Skin epidermis (tissue), 12 donors: ENCODE measurements around the gene WBP1.
"Not testable (repeated sequence)": the region's sequence is repeated elsewhere in the genome, so short reads cannot be mapped to it uniquely, and the experiment has no call there.

Experiments used
- H3K27ac ChIP-seq, 21 experiments: fragments of 200-600 bp; sonication (generic) in 11 of 21; one replicate each; pipeline ENCODE4 v1.5.0; 2020; ENCODE audit warnings: mild to moderate bottlenecking in 3 of 21, inconsistent platforms in 2 of 21, moderate library complexity in 2 of 21
- H3K4me3 ChIP-seq, 7 experiments: fragments of 200-600 bp; sonication (generic) in 2 of 7; one replicate each; pipeline ENCODE4 v1.5.0; 2020; ENCODE audit warnings: inconsistent platforms in 2 of 7, mild to moderate bottlenecking in 2 of 7, moderate library complexity in 1 of 7

WBP1 gene

GRCh38 chr2:74444498-74445318 lies 13.5 kb upstream of the WBP1 start:
- H3K4me3 ChIP-seq = no peak overlapping the region
- H3K27ac ChIP-seq = peak overlapping the region in 1 of 21 experiments; percentile 1

GRCh38 chr2:74447230-74447999 lies 10.8 kb upstream of the WBP1 start:
- Histone ChIP-seq H3K4me3 (no peak overlapping the region), H3K27ac (no peak overlapping the region)

- H3K4me3 ChIP-seq = no peak overlapping the region
These were observed 9.5 kb upstream of the WBP1 start for GRCh38 chr2:74448771-74449170.

GRCh38 chr2:74450570-74451190 lies 7.6 kb upstream of the WBP1 start:
- no peak overlapping the region for H3K27ac ChIP-seq
- H3K4me3 ChIP-seq = no peak overlapping the region

More at GRCh38 chr2:74448771-74449170, 9.5 kb upstream of the WBP1 start:
- H3K27ac ChIP-seq = no peak overlapping the region

DNA sequence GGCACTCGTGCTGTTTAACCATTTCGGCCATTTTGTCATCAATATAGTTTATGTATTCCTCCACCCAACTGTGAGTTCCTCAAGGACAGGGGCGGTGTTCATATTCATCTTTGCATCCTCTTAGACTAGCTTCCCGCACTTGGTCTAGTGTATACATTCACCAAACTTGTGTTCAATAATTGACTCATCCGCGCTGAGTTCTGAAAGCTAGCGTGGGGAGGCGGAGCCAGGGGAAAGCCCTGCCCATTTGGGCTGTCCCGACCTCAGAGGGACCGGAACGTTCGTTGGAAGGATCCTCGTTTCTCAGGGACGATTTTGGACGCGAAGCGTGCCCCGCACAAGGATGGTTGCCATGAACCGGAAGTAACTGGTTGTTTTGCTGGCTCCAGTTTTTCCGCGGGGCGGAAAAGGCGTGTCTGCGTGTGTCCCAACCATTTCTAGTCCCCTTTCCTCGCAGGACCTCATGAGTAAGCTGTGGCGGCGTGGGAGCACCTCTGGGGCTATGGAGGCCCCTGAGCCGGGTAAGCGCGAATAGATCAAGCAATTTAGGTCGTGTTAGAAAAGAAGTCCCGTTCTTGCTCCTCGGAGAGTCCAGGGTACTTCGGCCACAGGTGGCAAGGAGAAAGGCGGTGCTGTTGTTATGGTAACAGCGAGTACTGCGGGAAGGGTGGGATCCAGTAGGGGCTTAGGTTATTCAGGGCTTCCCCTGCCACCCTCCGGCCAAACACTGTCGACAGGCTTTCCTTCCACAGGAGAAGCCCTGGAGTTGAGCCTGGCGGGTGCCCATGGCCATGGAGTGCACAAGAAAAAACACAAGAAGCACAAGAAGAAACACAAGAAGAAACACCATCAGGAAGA lies 3.4 kb upstream of the WBP1 start, which contains the start of gene INO80B:
Gene INO80B (plus strand): TSS at position 434 of the 858 bp plus-strand sequence. CDS start 30 bp downstream, at position 464.
- peak within 1 kb of the TSS; percentile 50 to 74 (median 60) for H3K4me3 ChIP-seq
- H3K27ac ChIP-seq = peak within 1 kb of the TSS; percentile 2 to 98 (median 79)

- H3K27ac ChIP-seq = peak overlapping the region; percentile 24 to 99 (median 94)
- H3K4me3 ChIP-seq = peak overlapping the region; percentile 51 to 76 (median 65)
These were observed 1.1 kb upstream of the WBP1 start for GRCh38 chr2:74457129-74457548.

- H3K27ac ChIP-seq = peak overlapping the region; percentile 24 to 99 (median 94)
- peak overlapping the region; percentile 51 to 76 (median 65) for H3K4me3 ChIP-seq
These were observed 598 bp upstream of the WBP1 start for GRCh38 chr2:74457549-74458131.

GRCh38 chr2:74458938-74459363 lies 713 bp downstream of the WBP1 start:
- peak overlapping the region; percentile 58 to 76 (median 65) for H3K4me3 ChIP-seq
- peak overlapping the region in 19 of 21 experiments; percentile 69 to 99 (median 86) for H3K27ac ChIP-seq

DNA sequence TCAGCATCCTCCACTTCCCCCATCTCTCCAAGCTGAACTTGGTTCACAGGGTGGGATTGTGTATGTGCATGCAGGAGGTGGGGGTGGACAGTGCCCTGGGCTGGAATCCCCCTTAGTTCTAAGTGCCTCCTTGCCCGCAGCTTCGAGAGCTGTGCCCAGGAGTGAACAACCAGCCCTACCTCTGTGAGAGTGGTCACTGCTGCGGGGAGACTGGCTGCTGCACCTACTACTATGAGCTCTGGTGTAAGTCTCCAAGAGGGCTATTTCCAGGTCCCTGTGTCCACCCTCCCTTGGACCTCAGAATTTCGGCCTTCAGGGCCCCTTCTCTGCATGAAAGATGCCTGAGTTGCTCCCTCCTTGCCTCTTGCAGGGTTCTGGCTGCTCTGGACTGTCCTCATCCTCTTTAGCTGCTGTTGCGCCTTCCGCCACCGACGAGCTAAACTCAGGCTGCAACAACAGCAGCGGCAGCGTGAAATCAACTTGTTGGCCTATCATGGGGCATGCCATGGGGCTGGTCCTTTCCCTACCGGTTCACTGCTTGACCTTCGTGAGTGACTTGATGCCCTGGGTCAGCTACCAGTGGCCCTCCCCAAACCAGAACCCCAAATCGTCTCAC lies 1.4 kb downstream of the WBP1 start:
- H3K4me3 ChIP-seq = peak overlapping the region in 4 of 7 experiments; percentile 58 to 76 (median 69)
- H3K27ac ChIP-seq = peak overlapping the region in 1 of 21 experiments; percentile 94

DNA sequence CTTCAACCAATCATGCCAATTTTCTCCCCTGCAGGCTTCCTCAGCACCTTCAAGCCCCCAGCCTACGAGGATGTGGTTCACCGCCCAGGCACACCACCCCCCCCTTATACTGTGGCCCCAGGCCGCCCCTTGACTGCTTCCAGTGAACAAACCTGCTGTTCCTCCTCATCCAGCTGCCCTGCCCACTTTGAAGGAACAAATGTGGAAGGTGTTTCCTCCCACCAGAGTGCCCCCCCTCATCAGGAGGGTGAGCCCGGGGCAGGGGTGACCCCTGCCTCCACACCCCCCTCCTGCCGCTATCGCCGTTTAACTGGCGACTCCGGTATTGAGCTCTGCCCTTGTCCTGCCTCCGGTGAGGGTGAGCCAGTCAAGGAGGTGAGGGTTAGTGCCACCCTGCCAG lies 1.9 kb downstream of the WBP1 start:
- H3K4me3 ChIP-seq, H3K27ac ChIP-seq: not testable (repeated sequence)

DNA sequence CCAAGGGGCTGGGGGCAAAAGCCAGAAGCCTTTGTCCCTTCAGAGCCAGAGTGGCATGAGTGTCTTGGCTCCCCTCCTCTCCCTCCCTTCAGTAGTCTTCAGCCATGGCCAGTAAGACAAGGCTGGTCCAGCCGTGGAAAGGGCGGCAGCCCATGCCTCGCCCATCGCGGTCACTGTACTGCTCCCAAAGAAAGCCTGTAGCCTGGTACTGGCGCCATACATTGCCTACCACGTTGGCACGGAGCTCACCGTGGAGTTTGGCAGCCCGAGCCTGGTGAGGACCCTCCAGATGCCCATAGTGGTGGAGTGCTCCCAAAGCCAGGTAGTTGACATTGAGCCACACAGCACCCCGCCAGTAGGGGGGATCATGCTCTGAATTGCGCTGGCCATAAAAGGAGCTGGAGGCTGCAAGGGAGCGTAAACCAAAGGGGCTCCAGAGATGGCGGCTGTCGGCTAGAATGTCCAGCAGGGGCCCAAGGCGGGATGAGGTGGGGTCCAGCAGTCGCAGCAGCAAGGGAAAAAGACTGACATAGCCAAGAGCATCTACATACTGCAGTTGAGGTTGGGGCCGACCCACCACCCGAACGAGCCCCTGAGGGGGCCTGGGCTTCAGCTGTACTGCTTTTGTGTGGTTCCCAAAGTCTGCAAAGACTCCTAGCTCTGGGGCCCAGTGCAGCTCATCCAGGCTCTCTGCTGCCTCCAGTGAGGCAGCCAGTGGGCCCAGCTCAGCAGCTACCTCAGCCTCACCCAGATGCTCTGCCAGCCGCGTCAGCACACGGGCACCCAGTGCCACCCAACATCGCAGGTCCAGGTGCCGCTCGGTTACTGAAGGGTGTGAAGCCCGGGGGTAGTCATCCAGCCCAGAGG lies 3.2 kb downstream of the WBP1 start:
- Histone ChIP-seq H3K27ac (peak overlapping the region in 1 of 21 experiments; percentile 12), H3K4me3 (no peak overlapping the region)

GRCh38 chr2:74462054-74462785 lies 4.0 kb downstream of the WBP1 start:
- no peak overlapping the region for H3K27ac ChIP-seq
- no peak overlapping the region for H3K4me3 ChIP-seq

GRCh38 chr2:74462786-74463105 lies 4.5 kb downstream of the WBP1 start:
- no peak overlapping the region for H3K27ac ChIP-seq
- no peak overlapping the region for H3K4me3 ChIP-seq

- Histone ChIP-seq H3K27ac (peak overlapping the region in 20 of 21 experiments; percentile 24 to 94 (median 89)), H3K4me3 (peak overlapping the region; percentile 69 to 95 (median 82))
These were observed 6.2 kb downstream of the WBP1 start for GRCh38 chr2:74464406-74464805.

DNA sequence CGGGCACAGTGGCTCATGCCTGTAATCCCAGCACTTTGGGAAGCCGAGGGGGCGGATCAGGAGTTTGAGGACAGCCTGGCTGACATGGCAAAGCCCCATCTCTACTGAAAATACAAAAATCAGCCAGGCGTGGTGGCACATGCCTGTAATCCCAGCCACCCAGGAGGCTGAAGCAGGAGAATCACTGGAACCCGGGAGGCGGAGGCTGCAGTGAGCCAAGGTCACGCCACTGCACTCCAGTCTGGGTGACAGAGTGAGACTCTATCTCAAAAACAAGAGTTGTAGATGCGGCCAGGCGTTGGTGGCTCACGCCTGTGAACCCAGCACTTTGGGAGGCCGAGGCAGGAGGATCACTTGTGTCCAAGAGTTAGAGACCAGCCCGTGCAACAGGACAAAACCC lies 12.5 kb downstream of the WBP1 start:
- H3K27ac ChIP-seq, H3K4me3 ChIP-seq: not testable (repeated sequence)

DNA sequence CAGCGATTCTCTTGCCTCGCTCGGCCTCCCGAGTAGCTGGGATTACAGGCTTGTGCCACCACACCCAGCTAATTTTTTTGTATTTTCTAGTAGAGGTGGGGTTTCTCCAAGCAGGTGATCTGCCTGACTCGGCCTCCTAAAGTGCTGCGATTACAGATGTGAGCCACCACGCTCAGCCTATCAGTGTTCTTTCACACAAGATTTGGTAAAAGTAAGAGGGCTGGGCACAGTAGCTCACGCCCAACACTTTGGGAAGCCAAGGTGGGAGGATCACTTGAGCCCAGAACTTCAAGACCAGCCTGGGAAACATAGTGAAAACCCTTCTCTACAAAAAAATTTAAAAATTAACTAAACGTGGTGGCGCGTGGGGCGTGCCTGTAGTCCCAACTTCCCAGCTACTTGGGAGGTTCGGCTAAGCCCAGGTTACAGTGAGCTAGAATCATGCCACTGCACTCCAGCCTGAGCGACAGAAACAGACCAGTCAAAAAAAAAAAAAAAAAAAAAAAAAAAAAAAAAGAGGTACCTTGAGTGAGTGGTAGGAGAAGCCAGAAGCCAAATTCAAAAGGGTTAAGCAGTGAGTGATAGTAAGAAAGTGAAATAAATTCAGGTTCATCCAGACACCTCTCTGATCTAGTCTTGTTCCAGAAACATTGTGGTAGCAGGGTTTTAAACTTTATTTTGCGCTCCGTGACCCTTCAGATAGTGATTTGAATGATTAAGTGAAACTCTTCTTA lies 13.3 kb downstream of the WBP1 start:
- Histone ChIP-seq H3K4me3 (peak overlapping the region; percentile 54 to 75 (median 67)), H3K27ac (peak overlapping the region; percentile 47 to 96 (median 89))
